Breast epithelium (tissue), 4 donors: Measurements from ENCODE around the gene ZNF35. TPM values are rescaled to one million over a fixed set of nuclear protein-coding genes. Genes with fewer than 3 reads are reported as not detected.
"Not testable (repeated sequence)": the region's sequence is repeated elsewhere in the genome, so short reads cannot be mapped to it uniquely, and the experiment has no call there.

ENCODE experiments used
- DNase-seq, 2 donors: peaks; one replicate each; pipeline ENCODE4 v3.0.0-alpha.2; 2019; ENCODE audit warnings: low spot score in 2 of 2
- H3K27ac ChIP-seq, 2 donors: fragments of 200-600 bp; sonication (generic) in 1 of 2; one replicate each; pipeline ENCODE4 v1.5.1; 2016 to 2019; ENCODE audit warnings: mild to moderate bottlenecking in 1 of 2
- H3K27me3 ChIP-seq, 2 donors: fragments of 200-600 bp; sonication (generic) in 1 of 2; one replicate each; pipeline versions ENCODE4 v1.5.1 to v1.6.0; 2017 to 2019; ENCODE audit warnings: control low read depth in 1 of 2, mild to moderate bottlenecking in 1 of 2
- H3K36me3 ChIP-seq: fragments of 200-600 bp; one replicate; pipeline ENCODE4 v1.5.1; 2019
- H3K4me1 ChIP-seq, 2 donors: fragments of 200-600 bp; sonication (generic); one replicate each; pipeline ENCODE4 v1.5.1; 2016 to 2019; ENCODE audit warnings: control low read depth in 1 of 2
- H3K4me3 ChIP-seq, 3 donors: fragments of 200-600 bp; sonication (generic); 1 replicate in 2 of 3; 2 replicates in 1 of 3; pipeline ENCODE4 v1.5.1; 2016 to 2019; ENCODE audit warnings: mild to moderate bottlenecking in 3 of 3, moderate library complexity in 2 of 3
- H3K9me3 ChIP-seq, 2 donors: fragments of 200-600 bp; sonication (generic) in 1 of 2; one replicate each; pipeline ENCODE4 v1.5.1; 2016 to 2019; ENCODE audit warnings: control low read depth in 1 of 2
- CTCF ChIP-seq, 3 donors: fragments of 450-650 bp; IDR thresholded peaks; one replicate each; pipeline ENCODE4 v1.5.1; 2016 to 2017; ENCODE audit warnings: antibody characterized with exemption in 3 of 3, mild to moderate bottlenecking in 3 of 3, moderate library complexity in 3 of 3
- POLR2A ChIP-seq: fragments of 450-650 bp; IDR thresholded peaks from one replicate; pipeline ENCODE4 v1.6.1; 2016; ENCODE audit warnings: antibody characterized with exemption, mild to moderate bottlenecking, moderate library complexity
- POLR2AphosphoS5 ChIP-seq, 3 donors: sonication (generic); formaldehyde crosslinking; IDR thresholded peaks; one replicate each; pipeline ENCODE4 v1.6.1; 2017; ENCODE audit warnings: antibody characterized with exemption in 3 of 3
- intact Hi-C: fragments of 100-400 bp; cut with DNase I; formaldehyde crosslinking; loops from one replicate; pipeline ENCODE4 v1.15.1; 2023; ENCODE audit warnings: low total_unique reads
- total RNA-seq, 3 donors: library from RNA; depleted of rRNA; stranded (reverse); fragments of >200 nt; gene quantifications; one replicate each; pipeline ENCODE4 v1.1.0, GENCODE V29; 2016

Gene ZNF35
- total RNA-seq, 3 donors from 2014 or later, result 8.8 to 18.7 (median 13.1) TPM

GRCh38 chr3:44669760-44670159 is 21.2 kb downstream of the ZNF35 start:
- intact Hi-C loops, result no loop called here
- no peaks in the 10 kb centered on the region for H3K4me1 ChIP-seq
- H3K4me3 ChIP-seq, result no peak overlapping the region
- no peak for TF ChIP-seq POLR2AphosphoS5 (IDR thresholded peaks at IDR 0.05)
- TF ChIP-seq CTCF (IDR thresholded peaks at IDR 0.05), result no peak
- no peak for TF ChIP-seq POLR2A
- H3K9me3 ChIP-seq, result peaks cover 0 to 19% of the 10 kb centered on the region in 2 donors
- H3K27me3 ChIP-seq, result no peaks in the 10 kb centered on the region
- no peak for DNase-seq
- no peaks in the 10 kb centered on the region for H3K36me3 ChIP-seq
- no peak overlapping the region for H3K27ac ChIP-seq

- intact Hi-C loops, result not testable (repeated sequence)
Measured at GRCh38 chr3:44673466-44673865, 24.9 kb downstream of the ZNF35 start.

GRCh38 chr3:44674211-44674610 is 25.7 kb downstream of the ZNF35 start:
- Histone ChIP-seq H3K36me3 (no peaks in the 10 kb centered on the region), H3K27me3 (no peaks in the 10 kb centered on the region), H3K4me1 (no peaks in the 10 kb centered on the region), H3K4me3 (no peak overlapping the region), H3K27ac (no peak overlapping the region), H3K9me3 (peaks cover 0 to 32% of the 10 kb centered on the region in 2 donors)
- TF ChIP-seq POLR2A (no peak), POLR2AphosphoS5 (IDR thresholded peaks at IDR 0.05) (no peak), CTCF (IDR thresholded peaks at IDR 0.05) (no peak)
- intact Hi-C loops, result no loop called here
- DNase-seq, result no peak

More at GRCh38 chr3:44673466-44673865, 24.9 kb downstream of the ZNF35 start:
- not testable (repeated sequence) for DNase-seq, H3K4me3 ChIP-seq, H3K36me3 ChIP-seq, H3K27ac ChIP-seq, H3K27me3 ChIP-seq, H3K4me1 ChIP-seq
- H3K9me3 ChIP-seq, result peaks cover 0 to 32% of the 10 kb centered on the region in 2 donors

- H3K9me3 ChIP-seq, result peaks cover 0 to 33% of the 10 kb centered on the region in 2 donors
- no peak for DNase-seq
- H3K36me3 ChIP-seq, result no peaks in the 10 kb centered on the region
- no peaks in the 10 kb centered on the region for H3K27me3 ChIP-seq
- no peak overlapping the region for H3K4me3 ChIP-seq
- no peak overlapping the region for H3K27ac ChIP-seq
- intact Hi-C loops, result no loop called here
- TF ChIP-seq POLR2A (no peak), POLR2AphosphoS5 (IDR thresholded peaks at IDR 0.05) (no peak), CTCF (IDR thresholded peaks at IDR 0.05) (no peak)
- no peaks in the 10 kb centered on the region for H3K4me1 ChIP-seq
Measured at GRCh38 chr3:44678480-44679116, 30.1 kb downstream of the ZNF35 start.

GRCh38 chr3:44680921-44681455 is 32.5 kb downstream of the ZNF35 start:
- no peak overlapping the region for H3K27ac ChIP-seq
- H3K4me1 ChIP-seq, result no peaks in the 10 kb centered on the region
- DNase-seq, result no peak
- no peak overlapping the region for H3K4me3 ChIP-seq
- H3K27me3 ChIP-seq, result no peaks in the 10 kb centered on the region
- H3K9me3 ChIP-seq, result peaks cover 0 to 28% of the 10 kb centered on the region in 2 donors
- TF ChIP-seq CTCF (IDR thresholded peaks at IDR 0.05) (no peak), POLR2AphosphoS5 (IDR thresholded peaks at IDR 0.05) (no peak), POLR2A (no peak)
- no peaks in the 10 kb centered on the region for H3K36me3 ChIP-seq
- intact Hi-C loops, result no loop called here
